ENCODE measurements around the gene DCDC2C. TPM values are rescaled to one million over a fixed set of nuclear protein-coding genes. Genes with fewer than 3 reads are reported as not detected.

Gene DCDC2C
- total RNA-seq, 1 experiment from 2014 or later = 0.43 TPM

DNA sequence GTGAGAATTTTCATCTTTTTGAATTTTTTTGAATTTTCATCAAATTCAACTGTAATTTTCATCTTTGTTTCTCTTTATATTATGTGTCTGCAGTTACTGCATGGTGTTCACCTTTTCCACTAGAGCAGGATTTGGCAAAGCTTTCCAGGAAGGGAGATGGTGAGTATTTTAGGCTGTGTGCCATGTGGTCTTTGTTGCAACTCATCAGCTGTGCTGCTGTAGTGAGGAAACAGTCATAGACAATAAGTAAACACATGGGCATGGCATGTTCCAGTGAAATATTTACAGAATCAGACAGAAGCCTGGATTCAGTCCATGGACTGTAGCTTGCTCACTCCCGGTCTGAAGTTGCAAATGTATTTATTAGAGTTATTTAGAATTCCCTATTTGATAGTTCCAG lies 120.4 kb downstream of the DCDC2C start:
- CTCF ChIA-PET = no interaction called here
- TF ChIP-seq, protein P1, sequence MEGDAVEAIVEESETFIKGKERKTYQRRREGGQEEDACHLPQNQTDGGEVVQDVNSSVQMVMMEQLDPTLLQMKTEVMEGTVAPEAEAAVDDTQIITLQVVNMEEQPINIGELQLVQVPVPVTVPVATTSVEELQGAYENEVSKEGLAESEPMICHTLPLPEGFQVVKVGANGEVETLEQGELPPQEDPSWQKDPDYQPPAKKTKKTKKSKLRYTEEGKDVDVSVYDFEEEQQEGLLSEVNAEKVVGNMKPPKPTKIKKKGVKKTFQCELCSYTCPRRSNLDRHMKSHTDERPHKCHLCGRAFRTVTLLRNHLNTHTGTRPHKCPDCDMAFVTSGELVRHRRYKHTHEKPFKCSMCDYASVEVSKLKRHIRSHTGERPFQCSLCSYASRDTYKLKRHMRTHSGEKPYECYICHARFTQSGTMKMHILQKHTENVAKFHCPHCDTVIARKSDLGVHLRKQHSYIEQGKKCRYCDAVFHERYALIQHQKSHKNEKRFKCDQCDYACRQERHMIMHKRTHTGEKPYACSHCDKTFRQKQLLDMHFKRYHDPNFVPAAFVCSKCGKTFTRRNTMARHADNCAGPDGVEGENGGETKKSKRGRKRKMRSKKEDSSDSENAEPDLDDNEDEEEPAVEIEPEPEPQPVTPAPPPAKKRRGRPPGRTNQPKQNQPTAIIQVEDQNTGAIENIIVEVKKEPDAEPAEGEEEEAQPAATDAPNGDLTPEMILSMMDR (conservative IDR thresholded peaks at IDR 0.05; ENCODE audit: low read depth, low read length) = no peak
- TF ChIP-seq EZH2 (IDR thresholded peaks at IDR 0.05; ENCODE audit: borderline replicate concordance, low read depth, low read length, poor library complexity, severe bottlenecking) = no peak
- no peaks in the 10 kb centered on the region for H3K4me1 ChIP-seq (ENCODE audit: insufficient read depth, low read length, poor library complexity, severe bottlenecking)
- H3K27me3 ChIP-seq (replicated peaks; ENCODE audit: insufficient read depth, low read depth, low read length, poor library complexity) = no peaks in the 10 kb centered on the region
- POLR2A ChIA-PET (ENCODE audit: low non-redundant PET) = no interaction called here
- no peak overlapping the region for H3K27ac ChIP-seq (ENCODE audit: low read depth, low read length, poor library complexity, severe bottlenecking)
- no peaks in the 10 kb centered on the region for H3K9me3 ChIP-seq (ENCODE audit: low read depth, low read length, poor library complexity, severe bottlenecking)
- no peak overlapping the region for H3K4me3 ChIP-seq (ENCODE audit: low read depth, low read length, poor library complexity, severe bottlenecking)
- no peak for DNase-seq (ENCODE audit: low spot score)
- intact Hi-C loops (cut with micrococcal nuclease; ENCODE audit: unreplicated experiment) = no loop called here
- BruUV-seq (replicated peaks) = no TSS peak
- no peaks in the 10 kb centered on the region for H3K36me3 ChIP-seq (ENCODE audit: insufficient read depth, low read length, poor library complexity, severe bottlenecking)

DNA sequence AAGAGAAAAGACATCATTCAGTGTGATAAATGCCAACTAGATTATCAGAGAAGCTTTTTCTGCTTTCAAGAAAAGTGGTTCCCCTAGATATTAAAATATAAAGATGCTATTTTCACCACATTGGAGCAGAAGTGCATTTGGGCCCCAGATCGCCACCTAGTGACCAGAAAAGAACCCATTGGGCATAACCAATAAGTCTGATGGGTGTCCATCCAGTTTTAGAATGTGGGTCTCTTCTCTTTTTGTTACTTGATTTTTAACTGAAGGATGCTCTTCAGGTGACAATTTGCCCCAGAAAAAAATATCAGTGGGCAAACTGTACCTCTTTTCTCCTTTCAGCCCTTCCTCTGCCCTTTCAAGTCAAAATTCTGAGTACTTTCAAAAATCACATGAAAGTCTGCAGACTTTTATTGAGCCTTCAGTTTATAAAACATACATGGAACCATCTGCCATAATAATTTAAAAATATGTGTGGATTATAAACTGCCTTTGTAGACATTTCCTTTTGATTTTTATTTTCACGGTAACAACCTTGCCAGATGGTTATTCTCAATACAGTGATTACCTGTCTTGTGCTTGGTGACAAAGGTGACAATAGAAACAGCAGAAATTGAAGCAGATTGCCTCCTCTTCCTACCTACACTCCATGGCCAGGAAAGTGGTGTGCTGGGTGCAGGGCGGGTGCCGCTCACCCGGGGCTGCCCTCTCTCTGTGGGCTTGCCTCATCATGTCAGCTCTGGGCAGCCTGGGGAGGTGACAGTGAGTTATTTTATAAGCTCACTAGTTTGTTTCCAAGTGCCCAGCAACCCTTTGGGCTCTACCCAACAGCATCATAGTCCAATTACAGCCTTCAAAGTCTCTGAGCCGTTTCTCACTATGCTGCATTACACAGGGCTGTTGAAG lies 124.5 kb downstream of the DCDC2C start:
- intact Hi-C loops (cut with micrococcal nuclease; ENCODE audit: unreplicated experiment) = loop anchor here (5.0 kb wide), 1 partner anchor 101 kb away; no protein-coding TSS in a partner anchor
- TF ChIP-seq, protein P1 (conservative IDR thresholded peaks at IDR 0.05; ENCODE audit: low read depth, low read length) = peak; percentile 82
- TF ChIP-seq EZH2 (IDR thresholded peaks at IDR 0.05; ENCODE audit: borderline replicate concordance, low read depth, low read length, poor library complexity, severe bottlenecking) = no peak
- Histone ChIP-seq H3K27ac (ENCODE audit: low read depth, low read length, poor library complexity, severe bottlenecking) (no peak overlapping the region), H3K9me3 (ENCODE audit: low read depth, low read length, poor library complexity, severe bottlenecking) (no peaks in the 10 kb centered on the region), H3K36me3 (ENCODE audit: insufficient read depth, low read length, poor library complexity, severe bottlenecking) (no peaks in the 10 kb centered on the region), H3K4me3 (ENCODE audit: low read depth, low read length, poor library complexity, severe bottlenecking) (no peak overlapping the region), H3K4me1 (ENCODE audit: insufficient read depth, low read length, poor library complexity, severe bottlenecking) (no peaks in the 10 kb centered on the region), H3K27me3 (replicated peaks; ENCODE audit: insufficient read depth, low read depth, low read length, poor library complexity) (no peaks in the 10 kb centered on the region)
- ChIA-PET POLR2A (ENCODE audit: low non-redundant PET) (no interaction called here), CTCF (interaction anchor here (0.9 kb wide), 1 partner anchor 86 kb away, joined by 3 read pairs; no protein-coding TSS in a partner anchor)
- BruUV-seq (replicated peaks) = no TSS peak
- peak; percentile 54 for DNase-seq (ENCODE audit: low spot score)

DNA sequence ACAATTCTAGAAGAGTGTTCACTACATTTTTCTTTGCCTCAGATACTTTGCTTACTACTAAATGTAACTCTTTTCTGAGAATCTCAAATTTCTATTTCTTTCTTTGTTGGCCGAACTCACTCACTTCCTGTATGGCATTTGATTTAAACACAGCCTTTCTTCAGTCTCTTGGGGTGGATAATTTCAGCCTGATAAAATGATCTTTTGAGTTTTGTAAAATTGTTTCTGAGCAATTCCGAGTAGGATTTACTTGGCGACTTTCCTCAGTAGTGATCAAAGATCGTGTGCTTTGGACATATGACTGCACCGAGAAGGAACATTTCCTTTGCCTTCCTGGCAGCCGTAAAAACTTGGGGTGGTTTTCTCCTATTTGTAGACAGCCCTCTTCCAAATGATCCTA lies 127.4 kb downstream of the DCDC2C start:
- Histone ChIP-seq H3K4me3 (ENCODE audit: low read depth, low read length, poor library complexity, severe bottlenecking) (no peak overlapping the region), H3K4me1 (ENCODE audit: insufficient read depth, low read length, poor library complexity, severe bottlenecking) (no peaks in the 10 kb centered on the region), H3K27ac (ENCODE audit: low read depth, low read length, poor library complexity, severe bottlenecking) (no peak overlapping the region), H3K27me3 (replicated peaks; ENCODE audit: insufficient read depth, low read depth, low read length, poor library complexity) (no peaks in the 10 kb centered on the region), H3K9me3 (ENCODE audit: low read depth, low read length, poor library complexity, severe bottlenecking) (no peaks in the 10 kb centered on the region), H3K36me3 (ENCODE audit: insufficient read depth, low read length, poor library complexity, severe bottlenecking) (no peaks in the 10 kb centered on the region)
- no TSS peak for BruUV-seq (replicated peaks)
- TF ChIP-seq, protein P1 (conservative IDR thresholded peaks at IDR 0.05; ENCODE audit: low read depth, low read length) = no peak
- TF ChIP-seq EZH2 (IDR thresholded peaks at IDR 0.05; ENCODE audit: borderline replicate concordance, low read depth, low read length, poor library complexity, severe bottlenecking) = no peak
- no peak for DNase-seq (ENCODE audit: low spot score)
- CTCF ChIA-PET = no interaction called here
- intact Hi-C loops (cut with micrococcal nuclease; ENCODE audit: unreplicated experiment) = no loop called here
- POLR2A ChIA-PET (ENCODE audit: low non-redundant PET) = no interaction called here

Data from A673 (cell line).